B cell (primary cell): ENCODE measurements around the gene TOPAZ1. TPM values are rescaled to one million over a fixed set of nuclear protein-coding genes. Genes with fewer than 3 reads are reported as not detected.

Source experiments
- ATAC-seq: fragments of 200-7000 bp; cut with Tn5 transposase; one replicate; pipeline ENCODE4 v1.10.0; 2021; ENCODE audit warnings: low read depth, mild to moderate bottlenecking, moderate number of reproducible peaks, moderate library complexity
- CTCF ChIA-PET: fragments of 350-600 bp; sonication (Branson Sonifier 250); formaldehyde crosslinking; loops from one replicate; lab custom pipeline; 2021; ENCODE audit warnings: antibody characterized with exemption, inconsistent platforms; lab: Charles Lee
- POLR2A ChIA-PET: fragments of 350-600 bp; sonication (Branson Sonifier 250); formaldehyde crosslinking; loops from one replicate; lab custom pipeline; 2021; ENCODE audit warnings: antibody characterized with exemption; lab: Charles Lee
- DNase-seq: peaks from one replicate; pipeline ENCODE4 v3.0.0; 2013
- H2AFZ ChIP-seq: 2 replicates; pipeline ENCODE4 v1.6.1; 2012; ENCODE audit warnings: mild to moderate bottlenecking, low read depth, low read length; ENCODE audit not compliant: insufficient read depth, poor library complexity, severe bottlenecking
- H3K27ac ChIP-seq, 2 donors: 1 replicate in 1 of 2; 2 replicates in 1 of 2; pipeline ENCODE4 v1.5.1; 2012 to 2013; ENCODE audit warnings: low read length in 2 of 2, mild to moderate bottlenecking in 2 of 2, moderate library complexity in 1 of 2
- H3K27me3 ChIP-seq, 4 experiments: fragments of 200-600 bp in 1 of 4; sonication (generic) in 1 of 4; replicated peaks in 1 of 4; 1 replicate in 2 of 4; 2 replicates in 2 of 4; pipeline versions ENCODE4 v1.6.1 to v1.7.0; 2013 to 2016; ENCODE audit warnings: low read length in 3 of 4, mild to moderate bottlenecking in 2 of 4, mixed read lengths in 1 of 4, moderate library complexity in 1 of 4; ENCODE audit not compliant: insufficient read depth in 4 of 4, control insufficient read depth in 3 of 4; ENCODE audit errors: control extremely low read depth in 1 of 4
- H3K36me3 ChIP-seq, 2 experiments: replicated peaks in 1 of 2; 1 replicate in 1 of 2; 2 replicates in 1 of 2; pipeline versions ENCODE4 v1.6.1 to v1.7.1; 2013; ENCODE audit warnings: low read length in 1 of 2; ENCODE audit not compliant: insufficient read depth in 2 of 2, control insufficient read depth in 1 of 2; ENCODE audit errors: control extremely low read depth in 1 of 2, extremely low read depth in 1 of 2
- H3K4me1 ChIP-seq, 2 donors: fragments of 200-600 bp in 1 of 2; sonication (generic) in 1 of 2; 1 replicate in 1 of 2; 2 replicates in 1 of 2; pipeline versions ENCODE4 v1.5.1 to v1.6.1; 2013 to 2017; ENCODE audit warnings: low read length in 2 of 2; ENCODE audit not compliant: control insufficient read depth in 2 of 2, insufficient read depth in 2 of 2
- H3K4me2 ChIP-seq: replicated peaks from 2 replicates; pipeline ENCODE3; 2012; ENCODE audit warnings: mild to moderate bottlenecking, low read depth, low read length; ENCODE audit not compliant: poor library complexity, severe bottlenecking
- H3K4me3 ChIP-seq, 5 experiments: fragments of 200-600 bp in 1 of 5; sonication (generic) in 1 of 5; 1 replicate in 3 of 5; 2 replicates in 2 of 5; pipeline versions ENCODE4 v1.5.1 to v1.7.0; 2011 to 2016; ENCODE audit warnings: low read length in 4 of 5, mild to moderate bottlenecking in 4 of 5, low read depth in 2 of 5, control low read depth in 1 of 5, moderate library complexity in 1 of 5; ENCODE audit not compliant: insufficient read depth in 1 of 5; ENCODE audit errors: control extremely low read depth in 1 of 5, extremely low read depth in 1 of 5
- H3K79me2 ChIP-seq: fragments of 200-600 bp; sonication (generic); one replicate; pipeline ENCODE4 v1.6.0; 2016; ENCODE audit warnings: low read length; ENCODE audit not compliant: control insufficient read depth, insufficient read depth
- H3K9ac ChIP-seq: fragments of 200-600 bp; sonication (generic); 2 replicates; pipeline ENCODE4 v1.6.1; 2017; ENCODE audit warnings: mild to moderate bottlenecking, low read length, moderate library complexity
- H3K9me3 ChIP-seq, 3 donors: one replicate each; pipeline versions ENCODE4 v1.6.1 to v1.7.1; 2013; ENCODE audit warnings: low read length in 2 of 3; ENCODE audit not compliant: control insufficient read depth in 2 of 3, insufficient read depth in 1 of 3; ENCODE audit errors: control extremely low read depth in 1 of 3
- H4K20me1 ChIP-seq: 2 replicates; pipeline ENCODE4 v1.6.0; 2012; ENCODE audit warnings: mild to moderate bottlenecking, low read length; ENCODE audit not compliant: insufficient read depth, control insufficient read depth, poor library complexity, severe bottlenecking
- H3K27ac Mint-ChIP-seq: one replicate; pipeline ENCODE4 v1.8.0; 2021; ENCODE audit warnings: mixed read lengths
- H3K27me3 Mint-ChIP-seq: one replicate; pipeline ENCODE4 v1.8.0; 2021; ENCODE audit warnings: mixed read lengths
- H3K4me1 Mint-ChIP-seq: one replicate; pipeline ENCODE4 v1.8.0; 2021; ENCODE audit warnings: mixed read lengths
- H3K4me3 Mint-ChIP-seq: one replicate; pipeline ENCODE4 v1.8.0; 2021; ENCODE audit warnings: mixed read lengths
- H3K9me3 Mint-ChIP-seq: one replicate; pipeline ENCODE4 v1.8.0; 2022; ENCODE audit warnings: mixed read lengths; ENCODE audit not compliant: insufficient read depth
- CTCF ChIP-seq: fragments of 200-600 bp; IDR thresholded peaks from one replicate; pipeline ENCODE4 v1.8.0; 2022; ENCODE audit warnings: antibody characterized with exemption, mild to moderate bottlenecking
- EZH2 ChIP-seq: IDR thresholded peaks from 2 replicates; pipeline ENCODE4 v1.6.1; 2012; ENCODE audit warnings: borderline replicate concordance, low read depth, mild to moderate bottlenecking, moderate library complexity, low read length; ENCODE audit not compliant: insufficient read depth, poor library complexity, severe bottlenecking
- WGBS: methylation state at CpG from one replicate; pipeline ENCODE4 v1.1.5; 2013; ENCODE audit warnings: missing lambda C conversion rate; ENCODE audit not compliant: insufficient coverage; 5-methylcytosine and 5-hydroxymethylcytosine counted together
- intact Hi-C: fragments of 100-400 bp; cut with micrococcal nuclease; formaldehyde crosslinking; loops from one replicate; pipeline ENCODE4 v1.10.0; 2022
- polyA plus RNA-seq: library from polyadenylated mRNA; depleted of rRNA; stranded (reverse); fragments of >200 nt; gene quantifications from 2 replicates; pipeline ENCODE4 v1.2.3, GENCODE V29; 2012
- total RNA-seq, 2 donors: library from RNA; stranded (reverse); fragments of 120-200 nt in 1 of 2; gene quantifications; 1 replicate in 1 of 2; 2 replicates in 1 of 2; pipeline versions ENCODE4 v1.2.3 to v1.2.4, GENCODE V29; 2013 to 2022

TOPAZ1 gene
- total and polyA plus RNA-seq, 2 donors (not counting 1 experiment from before 2014, with no cell fraction given) = not detected

DNA sequence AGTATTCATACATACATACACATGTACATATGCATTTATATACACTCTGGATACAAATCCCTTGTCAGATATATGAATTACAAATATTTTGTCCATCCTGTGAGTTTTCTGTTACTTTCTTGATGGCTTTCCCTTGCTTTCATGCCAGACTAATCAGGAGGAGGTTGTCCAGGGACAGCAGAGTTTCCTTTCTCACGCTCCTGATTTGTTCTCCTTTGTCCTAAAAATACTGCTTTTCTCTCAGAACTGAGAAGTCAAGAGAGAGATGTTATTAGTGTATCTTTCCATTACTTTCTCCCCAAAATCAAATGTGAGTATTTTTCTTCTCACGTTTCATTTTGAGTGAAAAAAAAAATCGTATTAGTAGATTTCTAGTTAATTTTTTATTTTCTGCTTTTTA, 84.8 kb downstream of the TOPAZ1 start:
- no peak overlapping the region for H3K4me3 ChIP-seq
- no peak overlapping the region for H3K4me2 ChIP-seq
- no peak overlapping the region for H2AFZ ChIP-seq
- no peaks in the 10 kb centered on the region for H3K79me2 ChIP-seq
- no peaks in the 10 kb centered on the region for H3K9me3 Mint-ChIP-seq
- no CpG with 5 or more reads among the region's 3 CpGs for WGBS
- H4K20me1 ChIP-seq = no peaks in the 10 kb centered on the region
- H3K4me1 Mint-ChIP-seq = no peaks in the 10 kb centered on the region
- no peak overlapping the region for H3K27ac ChIP-seq
- DNase-seq (no peak), ATAC-seq (no peak)
- no peaks in the 10 kb centered on the region for H3K27me3 ChIP-seq
- H3K27ac Mint-ChIP-seq = no peak overlapping the region
- no peaks in the 10 kb centered on the region for H3K4me1 ChIP-seq
- no peak overlapping the region for H3K9ac ChIP-seq
- H3K9me3 ChIP-seq = no peaks in the 10 kb centered on the region
- no peaks in the 10 kb centered on the region for H3K36me3 ChIP-seq
- H3K27me3 Mint-ChIP-seq = peaks cover 11% of the 10 kb centered on the region
- H3K4me3 Mint-ChIP-seq = no peak overlapping the region
- ChIA-PET POLR2A (no interaction called here), CTCF (interaction anchor here (0.7 kb wide), 1 partner anchor 393 kb away, joined by 3 read pairs; no protein-coding TSS in a partner anchor)
- intact Hi-C loops = no loop called here
- TF ChIP-seq EZH2 (no peak), CTCF (no peak)

DNA sequence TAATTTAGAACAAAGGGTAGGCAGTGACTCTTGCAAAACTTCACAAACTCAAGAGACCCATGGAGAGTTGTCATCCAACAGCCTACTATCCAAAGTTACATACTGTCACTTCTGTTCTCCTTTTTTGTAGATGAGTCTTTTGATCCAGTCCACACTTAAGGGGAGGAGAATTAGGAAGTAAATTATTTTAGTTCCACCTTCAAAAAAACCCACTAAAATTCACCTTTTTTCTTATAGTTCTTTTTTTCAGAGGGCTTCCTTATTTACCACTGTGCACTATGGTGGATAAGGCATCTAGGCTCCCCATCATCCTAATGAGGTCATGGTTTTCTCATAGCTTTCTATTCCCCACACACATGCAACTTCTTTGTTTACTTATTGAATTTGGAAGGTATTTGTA, 88.3 kb downstream of the TOPAZ1 start:
- intact Hi-C loops = no loop called here
- Mint-ChIP-seq H3K4me3 (no peak overlapping the region), H3K4me1 (no peaks in the 10 kb centered on the region), H3K27me3 (peaks cover 22% of the 10 kb centered on the region), H3K27ac (no peak overlapping the region), H3K9me3 (no peaks in the 10 kb centered on the region)
- ChIA-PET CTCF (interaction anchor here (1.9 kb wide), 1 partner anchor 584 kb away, joined by 4 read pairs; no protein-coding TSS in a partner anchor), POLR2A (no interaction called here)
- DNase-seq = no peak
- no peak overlapping the region for H3K4me3 ChIP-seq
- no peaks in the 10 kb centered on the region for H3K27me3 ChIP-seq
- H3K27ac ChIP-seq = no peak overlapping the region
- no peak for TF ChIP-seq EZH2
- TF ChIP-seq CTCF = no peak
- ATAC-seq = no peak
- no peak overlapping the region for H3K9ac ChIP-seq
- no peak overlapping the region for H2AFZ ChIP-seq
- H3K4me2 ChIP-seq = no peak overlapping the region
- H4K20me1 ChIP-seq = no peaks in the 10 kb centered on the region
- no peaks in the 10 kb centered on the region for H3K79me2 ChIP-seq
- H3K4me1 ChIP-seq = no peaks in the 10 kb centered on the region
- no peaks in the 10 kb centered on the region for H3K36me3 ChIP-seq
- no peaks in the 10 kb centered on the region for H3K9me3 ChIP-seq
